CD14-positive monocyte (primary cell): ENCODE data around the gene CCDC93. TPM values are rescaled to one million over a fixed set of nuclear protein-coding genes. Genes with fewer than 3 reads are reported as not detected.

Experiments used
- DNase-seq, 3 donors: peaks; one replicate each; pipeline ENCODE4 v3.0.0-alpha.2; 2011 to 2022
- H2AFZ ChIP-seq: 2 replicates; pipeline ENCODE4 v1.6.0; 2012; ENCODE audit warnings: mild to moderate bottlenecking, low read depth, low read length, inconsistent platforms; ENCODE audit not compliant: insufficient read depth, poor library complexity, severe bottlenecking
- H3K27ac ChIP-seq, 2 donors: 1 replicate in 1 of 2; 2 replicates in 1 of 2; pipeline ENCODE4 v1.5.1; 2012 to 2013; ENCODE audit warnings: low read length in 2 of 2, control low read depth in 1 of 2, inconsistent platforms in 1 of 2, low read depth in 1 of 2, mild to moderate bottlenecking in 1 of 2
- H3K27me3 ChIP-seq, 2 donors: one replicate each; pipeline versions ENCODE4 v1.6.0 to v1.6.1; 2011 to 2013; ENCODE audit warnings: low read length in 2 of 2; ENCODE audit not compliant: control insufficient read depth in 2 of 2, insufficient read depth in 2 of 2
- H3K36me3 ChIP-seq, 2 donors: replicated peaks in 1 of 2; 1 replicate in 1 of 2; 2 replicates in 1 of 2; pipeline versions ENCODE4 v1.5.1 to v1.6.1; 2012 to 2013; ENCODE audit warnings: low read length in 2 of 2, control low read depth in 1 of 2, inconsistent platforms in 1 of 2, mild to moderate bottlenecking in 1 of 2; ENCODE audit not compliant: insufficient read depth in 2 of 2, control insufficient read depth in 1 of 2
- H3K4me1 ChIP-seq, 2 donors: 1 replicate in 1 of 2; 2 replicates in 1 of 2; pipeline versions ENCODE4 v1.5.1 to v1.6.1; 2012 to 2013; ENCODE audit warnings: low read length in 2 of 2, control low read depth in 1 of 2, inconsistent platforms in 1 of 2, mild to moderate bottlenecking in 1 of 2, moderate library complexity in 1 of 2; ENCODE audit not compliant: insufficient read depth in 2 of 2, control insufficient read depth in 1 of 2
- H3K4me2 ChIP-seq: replicated peaks from 2 replicates; pipeline ENCODE3; 2012; ENCODE audit warnings: low read length, moderate library complexity, mild to moderate bottlenecking; ENCODE audit not compliant: poor library complexity, severe bottlenecking; ENCODE audit errors: extremely low read depth
- H3K4me3 ChIP-seq, 3 experiments: fragments of 200-600 bp in 1 of 3; sonication (generic) in 1 of 3; replicated peaks in 1 of 3; 1 replicate in 2 of 3; 2 replicates in 1 of 3; pipeline ENCODE4 v1.5.1; 2011 to 2013; ENCODE audit warnings: low read length in 3 of 3, mild to moderate bottlenecking in 3 of 3, control low read depth in 2 of 3, low read depth in 2 of 3, inconsistent platforms in 1 of 3, moderate library complexity in 1 of 3
- H3K79me2 ChIP-seq: 2 replicates; pipeline ENCODE4 v1.6.0; 2012; ENCODE audit warnings: mild to moderate bottlenecking, control low read depth, inconsistent platforms, low read length, moderate library complexity; ENCODE audit not compliant: insufficient read depth
- H3K9ac ChIP-seq: 2 replicates; pipeline ENCODE4 v1.6.0; 2017; ENCODE audit warnings: low read length, mild to moderate bottlenecking; ENCODE audit not compliant: insufficient read depth, poor library complexity, severe bottlenecking
- H3K9me3 ChIP-seq, 2 donors: replicated peaks in 1 of 2; 1 replicate in 1 of 2; 2 replicates in 1 of 2; pipeline versions ENCODE4 v1.5.1 to v1.6.1; 2012 to 2013; ENCODE audit warnings: low read length in 2 of 2, control low read depth in 1 of 2; ENCODE audit not compliant: control insufficient read depth in 1 of 2, insufficient read depth in 1 of 2
- H4K20me1 ChIP-seq: 2 replicates; pipeline ENCODE4 v1.6.0; 2012; ENCODE audit warnings: mild to moderate bottlenecking, low read length, control low read depth, moderate library complexity; ENCODE audit not compliant: insufficient read depth
- H3K27ac Mint-ChIP-seq, 7 donors: one replicate each; pipeline ENCODE4 v1.8.0; 2020; ENCODE audit warnings: mild to moderate bottlenecking in 7 of 7, mixed read lengths in 7 of 7, moderate library complexity in 6 of 7, inconsistent platforms in 2 of 7
- H3K27me3 Mint-ChIP-seq, 3 donors: one replicate each; pipeline ENCODE4 v1.8.0; 2021 to 2022; ENCODE audit warnings: low read depth in 3 of 3, mild to moderate bottlenecking in 3 of 3, mixed read lengths in 3 of 3, moderate library complexity in 3 of 3, inconsistent platforms in 1 of 3
- H3K36me3 Mint-ChIP-seq, 2 donors: one replicate each; pipeline ENCODE4 v1.8.0; 2020; ENCODE audit warnings: mixed read lengths in 2 of 2, inconsistent platforms in 1 of 2, mild to moderate bottlenecking in 1 of 2
- H3K4me1 Mint-ChIP-seq: one replicate; pipeline ENCODE4 v1.8.0; 2020; ENCODE audit warnings: mild to moderate bottlenecking, mixed read lengths
- H3K4me3 Mint-ChIP-seq, 2 donors: one replicate each; pipeline ENCODE4 v1.8.0; 2020; ENCODE audit warnings: mild to moderate bottlenecking in 2 of 2, mixed read lengths in 2 of 2, moderate library complexity in 1 of 2
- H3K9me3 Mint-ChIP-seq, 7 donors: one replicate each; pipeline ENCODE4 v1.8.0; 2020 to 2022; ENCODE audit warnings: mixed read lengths in 7 of 7, mild to moderate bottlenecking in 6 of 7, moderate library complexity in 6 of 7, inconsistent platforms in 2 of 7
- CTCF ChIP-seq: fragments of 200-600 bp; IDR thresholded peaks from one replicate; pipeline ENCODE4 v1.8.0; 2022; ENCODE audit warnings: antibody characterized with exemption, mild to moderate bottlenecking
- WGBS: methylation state at CpG from one replicate; pipeline ENCODE4 v1.1.5; 2013; ENCODE audit warnings: missing lambda C conversion rate; ENCODE audit not compliant: insufficient coverage; 5-methylcytosine and 5-hydroxymethylcytosine counted together
- intact Hi-C, 2 donors: fragments of 100-400 bp; cut with micrococcal nuclease; formaldehyde crosslinking; loops; one replicate each; pipeline versions ENCODE4 v1.15.0 to v1.15.1; 2023
- polyA plus RNA-seq, 3 donors: library from polyadenylated mRNA; depleted of rRNA in 1 of 3; unstranded in 2 of 3; stranded (reverse) in 1 of 3; fragments of 300-500 nt in 2 of 3; fragments of >200 nt in 1 of 3; fragmentation: Illumina TruSeq in 2 of 3; gene quantifications; 1 replicate in 2 of 3; 2 replicates in 1 of 3; pipeline ENCODE4 v1.2.3, GENCODE V29; 2012 to 2021

The CCDC93 gene
- polyA plus RNA-seq, 3 donors = 2.5 to 20.7 (median 5.8) TPM

DNA sequence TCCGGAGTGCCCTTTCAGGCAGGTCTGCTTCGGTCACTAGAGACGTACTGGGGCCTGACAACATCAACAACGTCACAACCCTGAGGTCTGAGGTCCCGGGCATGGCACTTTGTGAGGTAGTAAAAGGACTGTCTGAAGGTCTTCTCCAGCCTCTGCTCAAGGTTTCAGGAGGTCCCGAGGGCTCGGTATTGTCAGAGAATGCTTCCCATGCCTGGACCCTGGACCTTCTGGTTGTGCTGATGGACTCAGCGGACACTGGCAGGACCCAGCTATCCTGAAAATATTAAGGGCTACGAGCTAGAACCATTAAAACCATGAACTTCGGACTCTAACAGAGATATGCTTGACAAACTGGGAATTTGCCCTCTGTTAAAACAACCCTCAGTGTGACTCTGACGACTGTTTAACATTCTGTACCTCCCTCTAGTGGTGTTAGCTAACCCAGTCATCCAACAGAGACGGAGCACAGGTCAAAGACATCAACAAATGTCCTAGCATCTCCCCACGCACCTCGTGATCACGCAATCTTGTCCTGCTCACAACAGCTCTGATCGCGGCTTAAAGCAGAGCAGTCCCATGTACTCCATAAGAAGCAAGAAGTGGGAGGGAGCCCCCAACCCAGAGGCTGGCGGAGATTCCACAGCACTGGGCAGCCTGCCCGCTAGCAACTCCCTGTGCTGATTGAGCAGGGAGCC, 96.5 kb downstream of the CCDC93 start:
- H3K4me3 Mint-ChIP-seq = no peak overlapping the region
- intact Hi-C loops = no loop called here
- peaks cover 4% of the 10 kb centered on the region for H4K20me1 ChIP-seq
- H3K27me3 ChIP-seq = no peaks in the 10 kb centered on the region
- 95% methylated on average over 16 of the region's 19 CpGs for WGBS
- H3K36me3 Mint-ChIP-seq = peaks cover 71 to 74% of the 10 kb centered on the region in 2 donors
- peaks cover 0 to 3% of the 10 kb centered on the region in 2 donors for H3K9me3 ChIP-seq
- no peak overlapping the region for H3K27ac ChIP-seq
- H3K9me3 Mint-ChIP-seq = peaks cover 0 to 10% (median 7%) of the 10 kb centered on the region in 7 donors
- peak overlapping the region in 1 of 7 donors; percentile 37 for H3K27ac Mint-ChIP-seq
- no peak overlapping the region for H3K4me3 ChIP-seq
- H3K4me1 ChIP-seq = no peaks in the 10 kb centered on the region
- no peaks in the 10 kb centered on the region for H3K4me1 Mint-ChIP-seq
- H3K36me3 ChIP-seq = peaks cover 57 to 78% of the 10 kb centered on the region in 2 donors
- DNase-seq = no peak
- no peak overlapping the region for H2AFZ ChIP-seq
- TF ChIP-seq CTCF = no peak
- no peak overlapping the region for H3K4me2 ChIP-seq
- H3K9ac ChIP-seq = no peak overlapping the region
- peaks cover 0 to 2% (median 0%) of the 10 kb centered on the region in 3 donors for H3K27me3 Mint-ChIP-seq
- no peaks in the 10 kb centered on the region for H3K79me2 ChIP-seq

- no peaks in the 10 kb centered on the region for H3K9me3 ChIP-seq
- no peaks in the 10 kb centered on the region for H3K36me3 Mint-ChIP-seq
- no CpG with 5 or more reads among the region's 7 CpGs for WGBS
- no peak for DNase-seq
- peaks cover 7 to 22% (median 15%) of the 10 kb centered on the region in 7 donors for H3K9me3 Mint-ChIP-seq
- H3K4me2 ChIP-seq = no peak overlapping the region
- H3K27me3 Mint-ChIP-seq = peaks cover 0 to 2% (median 0%) of the 10 kb centered on the region in 3 donors
- intact Hi-C loops = no loop called here
- no peak overlapping the region for H3K27ac Mint-ChIP-seq
- no peaks in the 10 kb centered on the region for H3K4me1 ChIP-seq
- H3K4me3 ChIP-seq = no peak overlapping the region
- no peak overlapping the region for H3K9ac ChIP-seq
- no peak overlapping the region for H3K27ac ChIP-seq
- H3K79me2 ChIP-seq = no peaks in the 10 kb centered on the region
- H3K27me3 ChIP-seq = no peaks in the 10 kb centered on the region
- no peak for TF ChIP-seq CTCF
- H3K4me1 Mint-ChIP-seq = no peaks in the 10 kb centered on the region
- no peak overlapping the region for H2AFZ ChIP-seq
- no peak overlapping the region for H3K4me3 Mint-ChIP-seq
- H3K36me3 ChIP-seq = no peaks in the 10 kb centered on the region
- H4K20me1 ChIP-seq = no peaks in the 10 kb centered on the region
These were observed 110.9 kb downstream of the CCDC93 start for GRCh38 chr2:117902933-117903332.
